ENCODE data around the gene WNT16.

WNT16 gene

GRCh38 chr7:121344093-121344492 lies 15.3 kb downstream of the WNT16 start:
- DNase-seq (ENCODE audit: low read depth), result no peak

DNA sequence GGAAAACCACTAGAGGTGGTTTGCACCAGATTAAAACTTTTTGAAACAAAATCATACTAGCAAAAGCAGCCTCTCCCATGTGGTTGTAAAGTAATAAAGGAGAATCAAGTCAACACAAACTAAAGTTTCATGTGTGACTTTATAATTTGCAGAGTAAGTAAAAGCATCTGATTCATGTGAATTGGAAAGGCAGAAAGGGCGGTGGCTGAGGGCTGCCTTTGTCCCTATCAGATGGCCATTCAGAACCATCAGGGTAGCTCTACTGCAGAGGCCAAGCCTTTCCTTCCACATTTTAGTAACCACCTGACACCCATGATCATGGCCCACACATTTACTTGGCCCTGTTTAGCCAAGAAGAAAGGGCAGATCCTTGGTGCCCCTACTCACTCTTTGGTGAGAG lies 15.7 kb downstream of the WNT16 start:
- no peak for DNase-seq (ENCODE audit: low read depth)

DNA sequence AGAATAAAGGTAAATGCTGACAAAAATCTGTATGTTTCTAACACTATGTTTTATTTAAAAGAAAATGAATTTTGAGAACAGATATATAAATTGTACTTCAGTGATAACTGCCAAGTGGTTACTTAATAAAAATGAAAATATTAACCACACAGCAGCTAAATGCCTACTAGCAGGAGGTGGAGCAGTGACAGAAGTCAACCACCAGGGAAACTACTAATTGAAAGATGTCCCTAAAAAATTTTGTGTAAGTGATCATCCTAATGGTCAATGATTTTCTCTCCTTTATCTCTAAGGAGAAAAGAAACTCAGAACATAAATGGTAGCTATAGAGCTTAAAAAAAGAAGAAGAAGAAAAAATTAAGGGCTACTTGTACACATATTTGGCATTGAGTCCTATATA lies 22.9 kb downstream of the WNT16 start:
- no peak for DNase-seq (ENCODE audit: low read depth)

GRCh38 chr7:121352323-121352722 lies 23.5 kb downstream of the WNT16 start:
- no peak for DNase-seq (ENCODE audit: low read depth)

DNA sequence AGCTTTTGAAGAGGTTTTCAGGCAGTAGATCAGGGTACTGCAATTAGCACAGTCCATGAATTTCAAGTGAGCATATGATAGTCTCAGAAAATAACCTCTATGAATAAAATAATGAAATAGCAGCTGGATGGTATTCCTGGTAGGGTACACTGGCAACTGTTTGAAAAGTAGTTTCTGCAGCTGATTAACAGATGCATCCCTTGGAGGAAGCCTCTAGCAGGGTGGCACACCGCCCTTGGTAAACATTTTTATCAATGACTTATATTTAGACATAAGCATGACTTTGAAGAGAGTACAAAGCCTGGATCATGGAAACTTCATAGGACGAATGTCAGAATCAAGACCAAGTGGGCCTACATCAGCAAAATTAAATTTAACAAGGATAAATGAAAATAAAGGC lies 26.8 kb downstream of the WNT16 start:
- no peak for DNase-seq (ENCODE audit: low read depth)

DNA sequence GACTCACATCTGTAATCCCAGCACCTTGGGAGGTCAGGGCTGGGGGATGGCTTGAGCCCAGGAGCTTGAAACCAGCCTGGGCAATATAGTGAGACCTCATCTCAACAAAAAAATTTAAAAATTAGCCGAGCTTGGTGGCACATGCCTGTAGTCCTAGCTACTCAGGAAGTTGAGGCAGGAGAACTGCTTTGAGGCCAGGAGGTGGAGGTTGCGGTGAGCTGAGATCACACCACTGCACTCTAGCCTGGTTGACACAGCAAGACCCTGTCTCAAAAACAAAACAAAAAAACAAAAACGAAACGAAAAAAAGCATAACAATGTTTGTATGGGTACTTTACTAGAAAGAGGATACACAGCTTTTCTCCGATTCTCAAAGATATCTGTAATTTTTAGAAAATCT lies 31.8 kb downstream of the WNT16 start:
- no peak for DNase-seq (ENCODE audit: low read depth)

DNA sequence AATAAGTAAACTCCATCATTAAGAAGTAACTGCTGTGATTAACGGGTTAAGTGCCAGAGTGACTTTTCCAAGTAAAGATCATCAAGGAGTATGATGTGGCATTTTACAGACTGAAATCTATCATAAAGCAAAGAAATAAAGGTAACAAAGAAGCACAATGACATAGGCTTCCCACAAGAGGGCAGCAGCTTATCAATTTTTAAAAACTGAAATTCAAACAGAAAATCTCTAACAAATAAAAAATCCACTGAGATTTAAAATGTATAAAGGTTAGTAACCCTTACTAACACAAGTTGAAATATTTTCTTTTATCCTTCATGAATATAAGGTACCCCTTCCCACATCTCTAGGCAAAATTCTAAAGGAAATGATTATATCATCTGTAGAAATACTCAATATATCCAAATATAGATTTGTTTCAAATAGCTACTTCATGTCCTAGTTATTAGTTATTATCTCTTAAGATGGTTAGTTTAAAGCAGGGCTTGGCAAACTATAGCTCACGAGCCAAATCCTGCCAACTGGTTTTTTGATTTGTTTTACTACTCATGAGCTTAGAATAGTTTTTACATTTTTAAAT lies 38.1 kb downstream of the WNT16 start:
- DNase-seq (ENCODE audit: low read depth), result no peak

DNA sequence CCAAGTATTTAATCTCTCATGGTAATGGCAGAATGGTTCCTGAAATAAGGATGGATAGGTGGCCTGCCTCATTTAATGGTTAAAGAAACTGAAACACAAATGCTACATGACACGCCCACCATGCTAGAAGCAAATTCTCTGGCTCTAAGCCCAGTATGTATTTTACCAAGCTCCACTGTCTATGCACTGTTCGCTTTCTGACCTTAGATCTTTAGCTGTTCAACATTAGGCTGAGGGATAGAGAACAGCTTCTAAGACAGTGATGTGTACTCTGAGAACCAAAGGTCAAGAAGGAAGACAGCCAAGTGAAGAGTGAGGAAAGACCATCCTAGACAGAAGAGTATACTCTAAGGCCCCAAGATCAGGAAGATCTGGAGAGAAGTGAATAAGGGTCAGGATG lies 40.7 kb downstream of the WNT16 start:
- DNase-seq (ENCODE audit: low read depth), result no peak

- DNase-seq (ENCODE audit: low read depth), result no peak
Observed at GRCh38 chr7:121371367-121371766, 42.6 kb downstream of the WNT16 start.

GRCh38 chr7:121371883-121372282 lies 43.1 kb downstream of the WNT16 start:
- no peak for DNase-seq (ENCODE audit: low read depth)

GRCh38 chr7:121372376-121373010 lies 43.7 kb downstream of the WNT16 start:
- DNase-seq (ENCODE audit: low read depth), result no peak

DNA sequence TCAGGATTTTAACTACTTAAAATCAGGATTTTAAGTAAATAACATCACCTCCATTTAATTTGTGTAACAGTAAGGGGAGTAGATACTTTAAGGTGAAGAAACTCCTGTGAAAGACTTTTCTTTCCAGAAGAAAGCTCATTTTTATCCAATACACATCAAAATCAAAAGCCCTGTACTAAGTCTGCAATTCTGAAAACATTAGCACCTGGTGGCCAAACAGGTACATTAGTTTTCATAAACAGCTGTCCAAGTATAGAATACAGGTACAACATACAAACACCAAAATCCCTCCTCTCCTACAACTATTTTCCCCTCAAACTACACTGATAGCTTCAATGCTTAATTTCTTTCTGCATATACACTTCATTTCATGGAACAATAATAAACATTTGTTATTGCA lies 44.4 kb downstream of the WNT16 start:
- no peak for DNase-seq (ENCODE audit: low read depth)

GRCh38 chr7:121376979-121377378 lies 48.2 kb downstream of the WNT16 start:
- no peak for DNase-seq (ENCODE audit: low read depth)

DNA sequence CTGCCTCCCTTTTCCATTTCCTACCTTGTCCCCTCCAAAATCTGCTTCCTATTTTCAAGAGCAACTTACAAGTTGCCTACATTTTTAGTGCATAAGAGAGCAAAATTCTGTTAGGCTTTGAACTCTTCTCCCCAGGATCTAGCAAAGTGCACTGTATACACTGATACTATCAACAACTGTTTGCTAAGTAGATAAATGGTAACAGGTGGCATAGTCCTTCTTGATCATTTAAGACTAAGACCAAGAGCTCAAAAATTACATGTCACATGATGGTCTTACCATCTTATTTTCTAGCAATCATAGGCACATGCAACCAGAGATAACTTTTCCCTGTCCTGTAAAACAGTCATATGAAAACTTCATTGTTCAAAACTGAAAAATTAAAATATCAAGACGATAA lies 51.1 kb downstream of the WNT16 start:
- DNase-seq (ENCODE audit: low read depth), result no peak

DNA sequence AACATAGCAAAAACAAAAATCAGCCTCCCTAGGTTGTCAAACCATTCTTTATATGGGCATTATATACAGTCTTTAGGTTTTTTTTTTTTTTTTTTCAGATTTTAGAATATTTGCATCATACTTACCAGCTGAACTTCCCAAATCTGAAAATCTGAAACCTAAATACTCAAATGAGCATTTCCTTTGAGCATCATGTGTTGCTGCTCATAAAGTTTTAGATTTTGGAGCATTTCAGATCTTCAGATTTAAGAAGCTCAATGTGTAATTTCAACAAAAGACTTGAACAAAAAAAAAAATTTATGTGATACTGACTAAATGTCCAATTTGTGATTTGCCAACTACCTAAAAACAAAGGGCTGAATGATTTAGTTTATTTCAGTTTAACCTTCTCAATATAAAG lies 53.7 kb downstream of the WNT16 start:
- no peak for DNase-seq (ENCODE audit: low read depth)

DNA sequence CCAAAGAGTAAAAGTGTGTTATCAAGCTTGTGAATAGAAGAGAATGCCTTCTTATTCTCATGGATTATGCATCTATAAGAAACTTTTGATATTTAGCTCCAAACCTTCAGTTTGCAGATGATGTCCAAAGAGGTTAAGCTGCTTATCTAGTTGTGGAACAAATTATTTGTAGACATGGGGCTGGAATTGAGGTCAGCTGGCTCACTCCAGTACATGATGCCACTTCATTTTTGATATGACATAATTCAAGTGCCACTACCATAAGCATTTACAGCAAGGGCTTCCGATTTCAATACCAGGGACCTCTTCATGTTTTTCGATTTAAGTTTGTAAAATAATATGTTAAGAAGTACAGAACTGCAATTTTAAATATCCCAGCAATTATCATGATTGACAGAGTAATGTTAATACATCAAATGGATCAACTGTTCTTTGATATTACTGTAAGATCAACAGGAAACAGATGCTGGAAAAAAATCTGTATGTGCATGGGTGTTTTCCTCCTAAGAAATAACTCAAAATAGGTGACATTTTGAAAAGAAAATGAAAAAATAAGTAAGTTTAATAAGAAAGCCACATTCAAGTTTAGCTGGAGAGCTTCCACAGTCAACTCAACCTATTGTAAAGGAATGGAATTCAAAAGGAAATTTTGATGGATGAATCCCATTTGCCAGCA lies 54.6 kb downstream of the WNT16 start:
- no peak for DNase-seq (ENCODE audit: low read depth)

DNA sequence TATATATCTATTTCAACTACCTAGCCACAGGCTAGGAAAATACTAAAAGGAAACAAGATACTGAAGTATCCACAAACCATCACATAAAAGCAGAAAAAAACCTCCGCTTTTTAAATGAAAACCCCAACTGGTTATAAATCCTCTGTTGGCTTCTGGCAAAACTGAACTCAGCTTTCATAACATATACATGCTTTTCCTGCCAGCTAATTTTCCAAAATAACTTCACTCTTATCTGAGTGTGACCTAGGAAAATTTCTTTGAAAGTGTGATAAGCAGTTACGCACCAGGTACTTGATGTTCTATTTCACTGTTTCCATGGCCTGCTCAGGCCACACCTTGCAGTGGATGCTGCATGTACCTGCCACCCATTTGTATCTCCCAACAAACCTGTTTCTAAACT lies 55.5 kb downstream of the WNT16 start:
- no peak for DNase-seq (ENCODE audit: low read depth)

DNA sequence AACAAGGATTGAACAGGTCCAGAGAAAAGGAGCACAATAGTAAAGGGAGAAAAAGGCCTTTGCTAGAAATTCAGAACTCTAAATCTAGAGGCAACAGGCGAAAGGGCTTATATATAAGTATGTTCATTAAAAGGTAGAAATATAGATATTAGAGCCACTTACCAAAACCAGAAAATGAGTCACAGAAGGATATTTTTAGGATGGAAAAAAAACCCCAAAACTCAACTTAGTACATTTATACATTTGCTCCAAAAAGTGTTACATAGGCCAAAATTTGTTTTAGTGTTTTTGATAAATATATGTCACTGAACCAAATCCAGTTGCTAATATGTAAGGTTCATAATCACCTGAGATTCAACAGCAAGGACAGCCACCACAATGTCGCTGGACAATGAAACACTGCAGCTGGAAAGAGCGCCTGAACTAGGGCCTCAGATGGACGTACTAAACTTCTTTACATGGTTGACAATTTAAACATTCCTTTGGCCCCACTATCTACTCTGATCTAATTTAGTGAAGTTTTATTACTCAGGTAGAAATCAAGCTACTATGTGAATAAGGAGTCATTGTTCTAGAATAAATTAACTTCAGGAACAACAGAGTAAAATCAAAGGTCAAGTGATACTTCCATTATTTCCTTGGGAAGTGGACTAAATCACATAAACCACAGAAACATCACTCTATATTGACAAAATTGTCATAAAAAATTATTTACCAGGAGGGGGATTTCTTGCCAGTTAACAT lies 56.4 kb downstream of the WNT16 start:
- no peak for DNase-seq (ENCODE audit: low read depth)

- no peak for DNase-seq (ENCODE audit: low read depth)
Observed at GRCh38 chr7:121385800-121386179, 57.0 kb downstream of the WNT16 start.

- no peak for DNase-seq (ENCODE audit: low read depth)
Observed at GRCh38 chr7:121388950-121389349, 60.1 kb downstream of the WNT16 start.

DNA sequence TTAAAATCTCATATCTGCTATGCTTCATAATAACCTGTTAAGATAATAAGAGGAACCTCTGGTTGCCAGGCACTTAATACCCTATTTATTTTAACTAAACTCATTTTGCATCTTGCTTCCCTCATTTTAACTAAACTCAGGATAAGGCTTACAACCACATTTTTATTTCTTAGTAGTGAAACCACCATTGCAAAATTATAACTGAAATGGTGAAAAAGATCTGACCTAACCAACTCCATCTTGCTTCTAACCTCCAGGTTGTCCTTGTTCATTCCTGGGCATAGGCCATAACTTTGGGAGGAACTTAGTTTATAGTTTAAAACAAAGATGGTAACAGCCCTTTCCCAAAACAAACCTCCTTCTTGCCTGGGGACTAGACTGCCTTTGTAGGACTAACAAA lies 61.3 kb downstream of the WNT16 start:
- no peak for DNase-seq (ENCODE audit: low read depth)

GRCh38 chr7:121390617-121391016 lies 61.8 kb downstream of the WNT16 start:
- DNase-seq (ENCODE audit: low read depth), result no peak

All from activated gamma-delta T cell treated with anti-CD3 and anti-CD28 coated beads, Interleukin-2, amount 50 U/mL, for 16 hours (primary cell).